PC-3 (cell line): ENCODE results near the gene CCDC91.

Source experiments
- EZH2 ChIP-seq: fragments of 300-600 bp; sonication (generic); IDR thresholded peaks from one replicate; pipeline ENCODE4 v1.6.1; 2017; ENCODE audit warnings: antibody characterized with exemption, mild to moderate bottlenecking, low read length; ENCODE audit not compliant: unreplicated experiment
- EZH2phosphoT487 ChIP-seq: fragments of 300-600 bp; sonication (generic); IDR thresholded peaks from 2 replicates; pipeline ENCODE4 v1.6.1; 2018; ENCODE audit warnings: mild to moderate bottlenecking, antibody characterized with exemption, low read length, borderline replicate concordance
- TF ChIP-seq, protein P1 (sequence below): fragments of 300-600 bp; sonication (generic); conservative IDR thresholded peaks from 2 replicates; pipeline ENCODE4 v1.5.1; 2017; ENCODE audit warnings: antibody characterized with exemption, low read depth, mild to moderate bottlenecking, low read length

DNA sequence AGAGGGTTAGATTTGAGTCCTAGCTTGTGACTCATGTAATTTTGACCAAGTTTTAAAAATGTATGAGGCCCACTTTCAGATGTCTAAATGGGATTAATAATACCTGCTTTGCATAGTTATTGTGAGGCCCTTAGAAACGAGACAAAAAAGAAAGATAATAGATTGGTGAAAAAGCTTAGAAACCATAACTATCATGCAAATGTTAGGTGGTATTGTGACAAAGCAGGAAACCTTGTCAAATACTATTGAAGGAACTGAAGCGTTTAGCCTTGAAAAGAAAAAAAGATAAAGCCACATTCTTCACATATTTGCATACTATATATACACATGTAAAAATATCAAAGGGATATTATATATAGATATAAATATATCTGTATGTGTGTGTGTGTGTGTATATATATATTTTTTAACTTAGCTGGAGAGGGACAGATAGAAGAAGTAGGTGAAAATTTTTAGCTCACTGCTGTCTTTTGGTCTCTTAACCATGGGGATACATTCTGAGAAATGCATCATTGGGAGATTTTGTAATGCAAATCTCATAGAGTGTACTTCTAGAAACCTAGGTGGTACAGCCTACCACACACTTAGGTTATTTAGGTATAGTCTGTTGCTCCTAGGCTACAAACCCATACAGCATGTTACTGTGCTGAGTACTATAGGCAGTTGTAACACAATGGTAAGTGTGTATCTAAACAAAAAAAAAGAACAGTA, 270.3 kb downstream of the CCDC91 start:
- TF ChIP-seq EZH2phosphoT487 = no peak
- TF ChIP-seq, protein P1, sequence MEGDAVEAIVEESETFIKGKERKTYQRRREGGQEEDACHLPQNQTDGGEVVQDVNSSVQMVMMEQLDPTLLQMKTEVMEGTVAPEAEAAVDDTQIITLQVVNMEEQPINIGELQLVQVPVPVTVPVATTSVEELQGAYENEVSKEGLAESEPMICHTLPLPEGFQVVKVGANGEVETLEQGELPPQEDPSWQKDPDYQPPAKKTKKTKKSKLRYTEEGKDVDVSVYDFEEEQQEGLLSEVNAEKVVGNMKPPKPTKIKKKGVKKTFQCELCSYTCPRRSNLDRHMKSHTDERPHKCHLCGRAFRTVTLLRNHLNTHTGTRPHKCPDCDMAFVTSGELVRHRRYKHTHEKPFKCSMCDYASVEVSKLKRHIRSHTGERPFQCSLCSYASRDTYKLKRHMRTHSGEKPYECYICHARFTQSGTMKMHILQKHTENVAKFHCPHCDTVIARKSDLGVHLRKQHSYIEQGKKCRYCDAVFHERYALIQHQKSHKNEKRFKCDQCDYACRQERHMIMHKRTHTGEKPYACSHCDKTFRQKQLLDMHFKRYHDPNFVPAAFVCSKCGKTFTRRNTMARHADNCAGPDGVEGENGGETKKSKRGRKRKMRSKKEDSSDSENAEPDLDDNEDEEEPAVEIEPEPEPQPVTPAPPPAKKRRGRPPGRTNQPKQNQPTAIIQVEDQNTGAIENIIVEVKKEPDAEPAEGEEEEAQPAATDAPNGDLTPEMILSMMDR = no peak
- no peak for TF ChIP-seq EZH2
